Natural killer cell (primary cell): ENCODE data around the gene MACROD2. TPM values are rescaled to one million over a fixed set of nuclear protein-coding genes. Genes with fewer than 3 reads are reported as not detected.

Experiments
- ATAC-seq, 3 donors: fragments of 150-1000 bp in 2 of 3; fragments of 200-7000 bp in 1 of 3; cut with Tn5 transposase; 1 replicate in 1 of 3; 2 replicates in 2 of 3; pipeline ENCODE4 v1.10.0; 2021; ENCODE audit warnings: mild to moderate bottlenecking in 2 of 3, moderate library complexity in 2 of 3
- DNase-seq, 2 donors: peaks; one replicate each; pipeline versions ENCODE4 v3.0.0 to v3.0.0-alpha.2; 2013 to 2021; ENCODE audit warnings: mixed read lengths in 1 of 2
- H3K27ac ChIP-seq: one replicate; pipeline ENCODE4 v1.5.1; 2013; ENCODE audit warnings: mild to moderate bottlenecking, low read length
- H3K27me3 ChIP-seq: one replicate; pipeline ENCODE4 v1.6.1; 2013; ENCODE audit warnings: low read length; ENCODE audit not compliant: control insufficient read depth, insufficient read depth
- H3K36me3 ChIP-seq: one replicate; pipeline ENCODE4 v1.6.1; 2013; ENCODE audit warnings: low read length; ENCODE audit not compliant: control insufficient read depth, insufficient read depth
- H3K4me1 ChIP-seq: one replicate; pipeline ENCODE4 v1.6.1; 2013; ENCODE audit warnings: low read length; ENCODE audit not compliant: control insufficient read depth, insufficient read depth
- H3K4me3 ChIP-seq: one replicate; pipeline ENCODE4 v1.5.1; 2013; ENCODE audit warnings: low read length
- H3K9me3 ChIP-seq: one replicate; pipeline ENCODE4 v1.6.1; 2013; ENCODE audit warnings: low read length; ENCODE audit not compliant: control insufficient read depth, insufficient read depth
- H3K27ac Mint-ChIP-seq, 2 donors: one replicate each; pipeline ENCODE4 v1.8.0; 2022; ENCODE audit warnings: mild to moderate bottlenecking in 2 of 2, mixed read lengths in 2 of 2, moderate library complexity in 1 of 2
- H3K27me3 Mint-ChIP-seq, 2 donors: one replicate each; pipeline ENCODE4 v1.8.0; 2022; ENCODE audit warnings: low read depth in 2 of 2, mixed read lengths in 2 of 2
- H3K36me3 Mint-ChIP-seq: one replicate; pipeline ENCODE4 v1.8.0; 2022; ENCODE audit warnings: mixed read lengths
- H3K4me1 Mint-ChIP-seq, 2 donors: one replicate each; pipeline ENCODE4 v1.8.0; 2022; ENCODE audit warnings: mixed read lengths in 2 of 2
- H3K4me3 Mint-ChIP-seq: one replicate; pipeline ENCODE4 v1.8.0; 2022; ENCODE audit warnings: mild to moderate bottlenecking, moderate library complexity, mixed read lengths
- H3K9me3 Mint-ChIP-seq, 2 donors: one replicate each; pipeline ENCODE4 v1.8.0; 2022; ENCODE audit warnings: mixed read lengths in 2 of 2
- CTCF ChIP-seq: fragments of 200-600 bp; IDR thresholded peaks from one replicate; pipeline ENCODE4 v1.8.0; 2022; ENCODE audit warnings: antibody characterized with exemption
- WGBS: methylation state at CpG from one replicate; pipeline ENCODE4 v1.1.7; 2013; ENCODE audit warnings: missing lambda C conversion rate; ENCODE audit not compliant: insufficient coverage; 5-methylcytosine and 5-hydroxymethylcytosine counted together
- intact Hi-C: fragments of 100-400 bp; cut with micrococcal nuclease; formaldehyde crosslinking; loops from one replicate; pipeline ENCODE4 v1.14.2; 2022
- total RNA-seq, 4 donors: library from RNA; stranded (reverse); fragments of 120-200 nt in 1 of 4; gene quantifications; one replicate each; pipeline versions ENCODE4 v1.2.3 to v1.2.4, GENCODE V29; 2013 to 2022

MACROD2 gene
- total RNA-seq, 3 donors from 2014 or later (not counting 1 experiment from before 2014, with no cell fraction given) = 0.19 to 0.88 TPM; not detected in 1

DNA sequence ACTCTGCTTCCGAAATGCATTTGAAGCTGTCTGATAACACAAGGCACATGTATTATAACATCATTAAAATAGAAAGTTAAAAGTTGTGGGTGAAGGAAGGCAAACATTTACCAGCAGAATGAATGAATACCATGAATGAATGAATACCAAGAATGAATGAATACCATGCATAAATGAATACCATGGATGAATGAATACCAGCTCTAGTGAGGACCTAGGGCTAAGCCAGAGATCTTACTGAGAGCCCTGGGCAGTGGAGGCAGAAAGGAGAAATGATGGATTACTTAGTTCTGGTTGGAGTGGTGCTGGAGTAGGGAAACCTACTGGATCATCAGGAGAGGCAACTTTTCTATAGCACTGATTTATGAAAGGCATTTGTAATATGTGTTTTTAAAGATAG, 1579.9 kb downstream of the MACROD2 start:
- no peak for TF ChIP-seq CTCF
- peaks cover 0 to 1% of the 10 kb centered on the region in 2 donors for H3K27me3 Mint-ChIP-seq
- Histone ChIP-seq H3K4me1 (no peaks in the 10 kb centered on the region), H3K4me3 (no peak overlapping the region), H3K27me3 (no peaks in the 10 kb centered on the region), H3K36me3 (no peaks in the 10 kb centered on the region), H3K9me3 (no peaks in the 10 kb centered on the region), H3K27ac (no peak overlapping the region)
- no peak for ATAC-seq
- H3K36me3 Mint-ChIP-seq = no peaks in the 10 kb centered on the region
- H3K4me1 Mint-ChIP-seq = no peaks in the 10 kb centered on the region
- peaks cover under 1 to 2% of the 10 kb centered on the region in 2 donors for H3K9me3 Mint-ChIP-seq
- DNase-seq = no peak
- intact Hi-C loops = no loop called here
- no peak overlapping the region for H3K27ac Mint-ChIP-seq
- WGBS = no CpG with 5 or more reads among the region's 1 CpG
- H3K4me3 Mint-ChIP-seq = no peak overlapping the region

DNA sequence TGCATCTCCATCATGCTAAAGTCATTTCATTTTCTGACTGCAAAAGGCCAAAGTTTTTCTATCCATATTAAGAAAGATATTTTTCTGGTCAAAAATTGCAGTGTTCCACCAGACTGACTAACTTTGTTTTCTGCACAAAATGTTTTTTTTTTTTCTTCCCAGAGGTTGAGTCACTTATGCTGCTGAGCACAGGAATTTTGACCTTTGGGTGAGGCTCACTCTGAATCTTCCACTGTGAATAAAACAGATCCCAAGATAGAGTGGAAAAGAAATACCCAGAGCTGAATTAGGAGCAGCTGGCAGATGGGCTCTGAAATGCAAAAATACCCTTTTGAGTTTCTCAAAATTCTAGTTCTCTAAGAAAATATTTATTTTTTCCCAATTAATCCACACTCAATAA, 1581.1 kb downstream of the MACROD2 start:
- Mint-ChIP-seq H3K27ac (no peak overlapping the region), H3K27me3 (peaks cover 0 to 4% of the 10 kb centered on the region in 2 donors), H3K4me1 (no peaks in the 10 kb centered on the region), H3K4me3 (no peak overlapping the region), H3K9me3 (peaks cover 3 to 4% of the 10 kb centered on the region in 2 donors), H3K36me3 (no peaks in the 10 kb centered on the region)
- Histone ChIP-seq H3K9me3 (no peaks in the 10 kb centered on the region), H3K27me3 (no peaks in the 10 kb centered on the region), H3K36me3 (no peaks in the 10 kb centered on the region), H3K4me3 (no peak overlapping the region), H3K4me1 (no peaks in the 10 kb centered on the region), H3K27ac (no peak overlapping the region)
- no peak for TF ChIP-seq CTCF
- intact Hi-C loops = no loop called here
- DNase-seq (no peak), ATAC-seq (no peak)

GRCh38 chr20:15578113-15578512, 1582.8 kb downstream of the MACROD2 start:
- intact Hi-C loops = no loop called here
- Histone ChIP-seq H3K27me3 (no peaks in the 10 kb centered on the region), H3K4me1 (no peaks in the 10 kb centered on the region), H3K36me3 (no peaks in the 10 kb centered on the region), H3K4me3 (no peak overlapping the region), H3K27ac (no peak overlapping the region), H3K9me3 (no peaks in the 10 kb centered on the region)
- Mint-ChIP-seq H3K9me3 (peaks cover 3 to 4% of the 10 kb centered on the region in 2 donors), H3K27ac (no peak overlapping the region), H3K4me1 (no peaks in the 10 kb centered on the region), H3K4me3 (no peak overlapping the region), H3K36me3 (no peaks in the 10 kb centered on the region), H3K27me3 (peaks cover 0 to 4% of the 10 kb centered on the region in 2 donors)
- WGBS = 82% methylated on average over 3 of the region's 3 CpGs
- TF ChIP-seq CTCF = no peak
- no peak for ATAC-seq
- DNase-seq = no peak

GRCh38 chr20:15579688-15580087, 1584.4 kb downstream of the MACROD2 start:
- no peak for TF ChIP-seq CTCF
- Mint-ChIP-seq H3K4me3 (no peak overlapping the region), H3K27ac (no peak overlapping the region), H3K9me3 (peaks cover 3 to 4% of the 10 kb centered on the region in 2 donors), H3K27me3 (peaks cover 0 to 4% of the 10 kb centered on the region in 2 donors), H3K36me3 (no peaks in the 10 kb centered on the region), H3K4me1 (no peaks in the 10 kb centered on the region)
- no peaks in the 10 kb centered on the region for H3K36me3 ChIP-seq
- H3K4me3 ChIP-seq = no peak overlapping the region
- ATAC-seq (no peak), DNase-seq (no peak)
- no peaks in the 10 kb centered on the region for H3K9me3 ChIP-seq
- WGBS = 71% methylated on average over 1 of the region's 2 CpGs
- H3K27ac ChIP-seq = no peak overlapping the region
- no peaks in the 10 kb centered on the region for H3K27me3 ChIP-seq
- intact Hi-C loops = no loop called here
- no peaks in the 10 kb centered on the region for H3K4me1 ChIP-seq
